ENCODE data around the gene NLRC3. TPM values are rescaled to one million over a fixed set of nuclear protein-coding genes. Genes with fewer than 3 reads are reported as not detected.

The NLRC3 gene
- total and polyA plus RNA-seq, 2 donors (not counting 1 experiment from before 2014, with no cell fraction given), result 28.8 to 35.7 TPM

DNA sequence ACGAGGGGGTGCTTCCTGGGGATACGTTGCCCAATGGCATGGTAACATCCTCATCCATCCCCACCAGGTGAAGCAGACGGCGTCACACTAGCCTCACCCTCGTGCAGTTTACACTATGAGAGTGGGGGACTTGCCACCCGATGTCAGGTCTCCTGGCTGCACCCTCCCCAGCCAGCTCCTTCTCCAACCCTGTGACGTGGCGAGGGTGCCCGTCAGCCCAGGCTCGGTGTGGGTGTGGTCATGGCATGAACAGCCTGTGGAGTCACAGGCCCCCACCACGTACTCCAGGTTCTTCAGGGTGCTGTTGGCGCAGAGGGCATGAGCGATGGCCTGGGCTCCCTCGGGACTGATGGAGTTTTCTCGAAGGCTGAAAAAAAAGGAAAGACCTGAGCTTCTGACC, 28.3 kb downstream of the NLRC3 start:
- no peak overlapping the region for H3K9ac ChIP-seq (ENCODE audit: low read length)
- H3K4me1 ChIP-seq (ENCODE audit: control insufficient read depth in 2 of 2, insufficient read depth in 2 of 2, low read length in 2 of 2), result peaks cover 28 to 45% of the 10 kb centered on the region in 2 donors
- peak overlapping the region; percentile 59 for H3K4me2 ChIP-seq (replicated peaks; ENCODE audit: low read depth, low read length, poor library complexity, severe bottlenecking)
- WGBS (ENCODE audit: insufficient coverage), result 87% methylated on average over 6 of the region's 15 CpGs
- no peaks in the 10 kb centered on the region for H3K27me3 Mint-ChIP-seq
- H3K27me3 ChIP-seq (replicated peaks in 1 of 4; ENCODE audit: control extremely low read depth in 1 of 4, control insufficient read depth in 3 of 4, insufficient read depth in 4 of 4, low read length in 3 of 4), result no peaks in the 10 kb centered on the region
- no peak overlapping the region for H3K4me3 ChIP-seq (ENCODE audit: control extremely low read depth in 1 of 5, extremely low read depth in 1 of 5, insufficient read depth in 1 of 5, low read depth in 2 of 5, low read length in 4 of 5)
- intact Hi-C loops (cut with micrococcal nuclease), result no loop called here
- peaks cover 8% of the 10 kb centered on the region for H3K79me2 ChIP-seq (ENCODE audit: control insufficient read depth, insufficient read depth, low read length)
- peak overlapping the region; percentile 59 for H3K4me3 Mint-ChIP-seq
- peaks cover 37% of the 10 kb centered on the region for H3K4me1 Mint-ChIP-seq
- no peak for ATAC-seq (ENCODE audit: low read depth)
- TF ChIP-seq EZH2 (IDR thresholded peaks at IDR 0.05; ENCODE audit: borderline replicate concordance, insufficient read depth, low read depth, low read length, poor library complexity, severe bottlenecking), result no peak
- TF ChIP-seq, protein P1, sequence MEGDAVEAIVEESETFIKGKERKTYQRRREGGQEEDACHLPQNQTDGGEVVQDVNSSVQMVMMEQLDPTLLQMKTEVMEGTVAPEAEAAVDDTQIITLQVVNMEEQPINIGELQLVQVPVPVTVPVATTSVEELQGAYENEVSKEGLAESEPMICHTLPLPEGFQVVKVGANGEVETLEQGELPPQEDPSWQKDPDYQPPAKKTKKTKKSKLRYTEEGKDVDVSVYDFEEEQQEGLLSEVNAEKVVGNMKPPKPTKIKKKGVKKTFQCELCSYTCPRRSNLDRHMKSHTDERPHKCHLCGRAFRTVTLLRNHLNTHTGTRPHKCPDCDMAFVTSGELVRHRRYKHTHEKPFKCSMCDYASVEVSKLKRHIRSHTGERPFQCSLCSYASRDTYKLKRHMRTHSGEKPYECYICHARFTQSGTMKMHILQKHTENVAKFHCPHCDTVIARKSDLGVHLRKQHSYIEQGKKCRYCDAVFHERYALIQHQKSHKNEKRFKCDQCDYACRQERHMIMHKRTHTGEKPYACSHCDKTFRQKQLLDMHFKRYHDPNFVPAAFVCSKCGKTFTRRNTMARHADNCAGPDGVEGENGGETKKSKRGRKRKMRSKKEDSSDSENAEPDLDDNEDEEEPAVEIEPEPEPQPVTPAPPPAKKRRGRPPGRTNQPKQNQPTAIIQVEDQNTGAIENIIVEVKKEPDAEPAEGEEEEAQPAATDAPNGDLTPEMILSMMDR (IDR thresholded peaks at IDR 0.05), result no peak
- peaks cover 2 to 55% of the 10 kb centered on the region in 2 experiments for H3K36me3 ChIP-seq (replicated peaks in 1 of 2; ENCODE audit: control extremely low read depth in 1 of 2, control insufficient read depth in 1 of 2, extremely low read depth in 1 of 2, insufficient read depth in 2 of 2, low read length in 1 of 2)
- no peaks in the 10 kb centered on the region for H3K9me3 Mint-ChIP-seq (ENCODE audit: insufficient read depth)
- CTCF ChIA-PET, result no interaction called here
- H3K9me3 ChIP-seq (ENCODE audit: control extremely low read depth in 1 of 3, control insufficient read depth in 2 of 3, insufficient read depth in 1 of 3, low read length in 2 of 3), result no peaks in the 10 kb centered on the region
- no peak overlapping the region for H2AFZ ChIP-seq (ENCODE audit: insufficient read depth, low read depth, low read length, poor library complexity, severe bottlenecking)
- H3K27ac ChIP-seq (ENCODE audit: low read length in 2 of 2), result peak overlapping the region; percentile 21 to 49
- DNase-seq, result no peak
- no peaks in the 10 kb centered on the region for H4K20me1 ChIP-seq (ENCODE audit: control insufficient read depth, insufficient read depth, low read length, poor library complexity, severe bottlenecking)
- POLR2A ChIA-PET, result no interaction called here
- H3K27ac Mint-ChIP-seq, result peak overlapping the region; percentile 87

DNA sequence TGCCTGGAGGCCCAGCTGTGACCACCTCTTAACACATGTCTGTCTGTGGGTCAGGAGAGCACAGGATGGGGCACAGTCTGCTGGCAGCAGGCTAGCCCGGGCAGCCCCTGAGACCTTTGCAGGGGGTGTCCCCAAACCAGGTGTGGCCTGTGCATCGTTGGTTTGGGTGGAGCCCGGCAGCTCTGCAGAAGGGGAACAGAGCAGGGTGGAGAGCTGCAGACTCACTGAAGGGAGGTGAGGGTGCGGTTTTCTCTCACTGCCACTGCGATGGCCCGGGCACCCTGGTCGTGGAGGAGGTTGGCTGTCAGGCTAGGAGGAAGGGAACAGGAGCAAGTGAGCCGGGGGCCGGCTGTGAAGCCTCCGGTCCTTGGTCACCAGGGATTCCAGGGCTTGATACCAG, 28.8 kb downstream of the NLRC3 start:
- Histone ChIP-seq H3K27ac (ENCODE audit: low read length in 2 of 2) (peak overlapping the region; percentile 21 to 49), H3K4me1 (ENCODE audit: control insufficient read depth in 2 of 2, insufficient read depth in 2 of 2, low read length in 2 of 2) (peaks cover 28 to 45% of the 10 kb centered on the region in 2 donors), H4K20me1 (ENCODE audit: control insufficient read depth, insufficient read depth, low read length, poor library complexity, severe bottlenecking) (no peaks in the 10 kb centered on the region), H3K9me3 (ENCODE audit: control extremely low read depth in 1 of 3, control insufficient read depth in 2 of 3, insufficient read depth in 1 of 3, low read length in 2 of 3) (no peaks in the 10 kb centered on the region), H3K4me2 (replicated peaks; ENCODE audit: low read depth, low read length, poor library complexity, severe bottlenecking) (peak overlapping the region; percentile 59), H2AFZ (ENCODE audit: insufficient read depth, low read depth, low read length, poor library complexity, severe bottlenecking) (no peak overlapping the region), H3K36me3 (replicated peaks in 1 of 2; ENCODE audit: control extremely low read depth in 1 of 2, control insufficient read depth in 1 of 2, extremely low read depth in 1 of 2, insufficient read depth in 2 of 2, low read length in 1 of 2) (peaks cover 2 to 54% of the 10 kb centered on the region in 2 experiments), H3K27me3 (replicated peaks in 1 of 4; ENCODE audit: control extremely low read depth in 1 of 4, control insufficient read depth in 3 of 4, insufficient read depth in 4 of 4, low read length in 3 of 4) (no peaks in the 10 kb centered on the region), H3K4me3 (ENCODE audit: control extremely low read depth in 1 of 5, extremely low read depth in 1 of 5, insufficient read depth in 1 of 5, low read depth in 2 of 5, low read length in 4 of 5) (no peak overlapping the region), H3K9ac (ENCODE audit: low read length) (no peak overlapping the region), H3K79me2 (ENCODE audit: control insufficient read depth, insufficient read depth, low read length) (peaks cover 8% of the 10 kb centered on the region)
- intact Hi-C loops (cut with micrococcal nuclease), result no loop called here
- ChIA-PET POLR2A (no interaction called here), CTCF (interaction anchor here (0.6 kb wide), 1 partner anchor 89 kb away, joined by 4 read pairs; no protein-coding TSS in a partner anchor)
- Mint-ChIP-seq H3K27ac (peak overlapping the region; percentile 87), H3K4me1 (peaks cover 37% of the 10 kb centered on the region), H3K9me3 (ENCODE audit: insufficient read depth) (no peaks in the 10 kb centered on the region), H3K4me3 (peak overlapping the region; percentile 59), H3K27me3 (no peaks in the 10 kb centered on the region)
- TF ChIP-seq EZH2 (IDR thresholded peaks at IDR 0.05; ENCODE audit: borderline replicate concordance, insufficient read depth, low read depth, low read length, poor library complexity, severe bottlenecking), result no peak
- TF ChIP-seq, protein P1 (IDR thresholded peaks at IDR 0.05), result no peak
- ATAC-seq (ENCODE audit: low read depth), result peak; percentile 93
- 35% methylated on average over 10 of the region's 10 CpGs for WGBS (ENCODE audit: insufficient coverage)
- DNase-seq, result peak; percentile 74
